ENCODE results near the gene POLDIP2. TPM values are rescaled to one million over a fixed set of nuclear protein-coding genes. Genes with fewer than 3 reads are reported as not detected.

POLDIP2 gene
- total and polyA plus RNA-seq, 8 donors: 28.3 to 51.2 (median 41.2) TPM

- no peaks in the 10 kb centered on the region for H3K36me3 ChIP-seq
- DNase-seq: no peak
- 76 to 77% methylated on average over 32 to 38 of the region's 38 CpGs for WGBS, 2 donors
- FAIRE-seq: no peak
- no peak overlapping the region for H3K27ac ChIP-seq
- no peak for ATAC-seq
- TF ChIP-seq CTCF (IDR thresholded peaks at IDR 0.05): no peak
- H3K4me3 ChIP-seq: no peak overlapping the region
- H3K9me3 ChIP-seq: no peaks in the 10 kb centered on the region
- no peaks in the 10 kb centered on the region for H3K27me3 ChIP-seq
- intact Hi-C loops (cut with DNase I): no loop called here
- peaks cover 2 to 4% (median 2%) of the 10 kb centered on the region in 3 donors for H3K4me1 ChIP-seq
These were observed 50.3 kb downstream of the POLDIP2 start for GRCh38 chr17:28306954-28307401.

- Histone ChIP-seq H3K27me3 (no peaks in the 10 kb centered on the region), H3K9me3 (no peaks in the 10 kb centered on the region), H3K27ac (no peak overlapping the region), H3K4me1 (peaks cover 0 to 6% (median 0%) of the 10 kb centered on the region in 3 donors), H3K4me3 (no peak overlapping the region), H3K36me3 (no peaks in the 10 kb centered on the region)
- ATAC-seq: peak in 1 of 4 donors; percentile 47
- TF ChIP-seq CTCF (IDR thresholded peaks at IDR 0.05): no peak
- no peak for DNase-seq
- WGBS, 2 donors: 54 to 58% methylated on average over 3 of the region's 3 CpGs
- intact Hi-C loops (cut with DNase I): no loop called here
- FAIRE-seq: no peak
These were observed 58.9 kb downstream of the POLDIP2 start for GRCh38 chr17:28298449-28298848.

Small RNAs within 50 kb of the gene (microRNA-seq; reads per million reads assigned to microRNA genes)
- 0.29 to 0.77 reads per million in 2 donors for gene MIR4723

Other genes starting within 250 kb of the POLDIP2 start
- gene TMEM97, start 38.3 kb downstream of the POLDIP2 start, total RNA-seq: 100 to 1,000 TPM in 4 of 6 donors, 10 to 100 TPM in 2; 73.9 to 129 (median 113) TPM
- gene TMEM97, start 38.3 kb downstream of the POLDIP2 start, polyA plus RNA-seq: 10 to 100 TPM; 13.1 to 17.2 TPM
- 10 to 100 TPM; 42.3 to 52.4 (median 48.0) TPM for gene IFT20, start 22.1 kb downstream of the POLDIP2 start, total RNA-seq
- gene IFT20, start 22.1 kb downstream of the POLDIP2 start, polyA plus RNA-seq: 10 to 100 TPM; 65.8 to 79.0 TPM
- 10 to 100 TPM; 20.8 to 56.8 (median 31.8) TPM for gene TNFAIP1, start 21.8 kb downstream of the POLDIP2 start, total RNA-seq
- gene TNFAIP1, start 21.8 kb downstream of the POLDIP2 start, polyA plus RNA-seq: 10 to 100 TPM; 11.5 to 16.8 TPM
- not detected for gene SEBOX, start 7.7 kb upstream of the POLDIP2 start, total RNA-seq
- gene SEBOX, start 7.7 kb upstream of the POLDIP2 start, polyA plus RNA-seq: not detected
- 10 to 100 TPM in 2 of 6 donors, 1 to 10 TPM in 4; 5.2 to 21.5 (median 9.5) TPM for gene VTN, start 12.8 kb upstream of the POLDIP2 start, total RNA-seq
- gene VTN, start 12.8 kb upstream of the POLDIP2 start, polyA plus RNA-seq: 10 to 100 TPM; 14.6 to 21.6 TPM
- 10 to 100 TPM; 14.2 to 22.1 (median 17.4) TPM for gene SARM1, start 14.2 kb upstream of the POLDIP2 start, total RNA-seq
- 10 to 100 TPM; 15.7 to 19.0 TPM for gene SARM1, start 14.2 kb upstream of the POLDIP2 start, polyA plus RNA-seq
- gene SLC46A1, start 48.7 kb upstream of the POLDIP2 start, total RNA-seq: 10 to 100 TPM in 1 of 6 donors, 1 to 10 TPM in 5; 6.0 to 13.8 (median 7.4) TPM
- gene SLC46A1, start 48.7 kb upstream of the POLDIP2 start, polyA plus RNA-seq: 1 to 10 TPM; 5.8 to 7.8 TPM
- gene SLC13A2, start 116.1 kb upstream of the POLDIP2 start, total RNA-seq: under 1 TPM in 3 of 6 donors, not detected in 3; 0.04 to 0.42 (median 0.06) TPM
- under 1 TPM in 1 of 2 donors, not detected in 1; 0.09 TPM for gene SLC13A2, start 116.1 kb upstream of the POLDIP2 start, polyA plus RNA-seq
- gene FOXN1, start 148.8 kb upstream of the POLDIP2 start, total RNA-seq: under 1 TPM in 2 of 6 donors, not detected in 4; 0.09 to 0.19 TPM
- under 1 TPM in 1 of 2 donors, not detected in 1; 0.02 TPM for gene FOXN1, start 148.8 kb upstream of the POLDIP2 start, polyA plus RNA-seq
- gene UNC119, start 195.1 kb upstream of the POLDIP2 start, total RNA-seq: 10 to 100 TPM in 4 of 6 donors, 1 to 10 TPM in 2; 9.3 to 17.9 (median 11.2) TPM
- gene UNC119, start 195.1 kb upstream of the POLDIP2 start, polyA plus RNA-seq: 10 to 100 TPM; 18.1 to 31.1 TPM
- gene PIGS, start 214.0 kb upstream of the POLDIP2 start, total RNA-seq: 10 to 100 TPM in 5 of 6 donors, 1 to 10 TPM in 1; 9.4 to 26.5 (median 15.9) TPM
- gene PIGS, start 214.0 kb upstream of the POLDIP2 start, polyA plus RNA-seq: 10 to 100 TPM in 1 of 2 donors, 1 to 10 TPM in 1; 9.2 to 24.0 TPM
- gene ALDOC, start 219.4 kb upstream of the POLDIP2 start, total RNA-seq: 1 to 10 TPM in 5 of 6 donors, under 1 TPM in 1; 0.69 to 5.5 (median 1.8) TPM
- gene ALDOC, start 219.4 kb upstream of the POLDIP2 start, polyA plus RNA-seq: 1 to 10 TPM; 2.4 to 8.4 TPM
- gene SPAG5, start 241.5 kb upstream of the POLDIP2 start, total RNA-seq: 1 to 10 TPM in 5 of 6 donors, under 1 TPM in 1; 0.93 to 2.7 (median 1.7) TPM
- 1 to 10 TPM; 3.9 to 7.4 TPM for gene SPAG5, start 241.5 kb upstream of the POLDIP2 start, polyA plus RNA-seq

All from pancreas (tissue), 10 donors.